ENCODE results near the gene ACTG1.
A peak's percentile ranks its signal among the peaks of the same experiment; 100 is the strongest.

The ACTG1 gene

GRCh38 chr17:81481815-81482505, 30.6 kb downstream of the ACTG1 start:
- no peak for DNase-seq (ENCODE audit: low read depth)
- TF ChIP-seq, protein P1, sequence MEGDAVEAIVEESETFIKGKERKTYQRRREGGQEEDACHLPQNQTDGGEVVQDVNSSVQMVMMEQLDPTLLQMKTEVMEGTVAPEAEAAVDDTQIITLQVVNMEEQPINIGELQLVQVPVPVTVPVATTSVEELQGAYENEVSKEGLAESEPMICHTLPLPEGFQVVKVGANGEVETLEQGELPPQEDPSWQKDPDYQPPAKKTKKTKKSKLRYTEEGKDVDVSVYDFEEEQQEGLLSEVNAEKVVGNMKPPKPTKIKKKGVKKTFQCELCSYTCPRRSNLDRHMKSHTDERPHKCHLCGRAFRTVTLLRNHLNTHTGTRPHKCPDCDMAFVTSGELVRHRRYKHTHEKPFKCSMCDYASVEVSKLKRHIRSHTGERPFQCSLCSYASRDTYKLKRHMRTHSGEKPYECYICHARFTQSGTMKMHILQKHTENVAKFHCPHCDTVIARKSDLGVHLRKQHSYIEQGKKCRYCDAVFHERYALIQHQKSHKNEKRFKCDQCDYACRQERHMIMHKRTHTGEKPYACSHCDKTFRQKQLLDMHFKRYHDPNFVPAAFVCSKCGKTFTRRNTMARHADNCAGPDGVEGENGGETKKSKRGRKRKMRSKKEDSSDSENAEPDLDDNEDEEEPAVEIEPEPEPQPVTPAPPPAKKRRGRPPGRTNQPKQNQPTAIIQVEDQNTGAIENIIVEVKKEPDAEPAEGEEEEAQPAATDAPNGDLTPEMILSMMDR (IDR thresholded peaks at IDR 0.05; ENCODE audit: low read depth, low read length, missing control alignments): no peak
- peak overlapping the region; percentile 40 for H3K4me3 ChIP-seq (ENCODE audit: low read depth, low read length)
- in situ Hi-C loops (cut with HindIII; ENCODE audit: low sequenced_read_pairs): no loop called here

DNA sequence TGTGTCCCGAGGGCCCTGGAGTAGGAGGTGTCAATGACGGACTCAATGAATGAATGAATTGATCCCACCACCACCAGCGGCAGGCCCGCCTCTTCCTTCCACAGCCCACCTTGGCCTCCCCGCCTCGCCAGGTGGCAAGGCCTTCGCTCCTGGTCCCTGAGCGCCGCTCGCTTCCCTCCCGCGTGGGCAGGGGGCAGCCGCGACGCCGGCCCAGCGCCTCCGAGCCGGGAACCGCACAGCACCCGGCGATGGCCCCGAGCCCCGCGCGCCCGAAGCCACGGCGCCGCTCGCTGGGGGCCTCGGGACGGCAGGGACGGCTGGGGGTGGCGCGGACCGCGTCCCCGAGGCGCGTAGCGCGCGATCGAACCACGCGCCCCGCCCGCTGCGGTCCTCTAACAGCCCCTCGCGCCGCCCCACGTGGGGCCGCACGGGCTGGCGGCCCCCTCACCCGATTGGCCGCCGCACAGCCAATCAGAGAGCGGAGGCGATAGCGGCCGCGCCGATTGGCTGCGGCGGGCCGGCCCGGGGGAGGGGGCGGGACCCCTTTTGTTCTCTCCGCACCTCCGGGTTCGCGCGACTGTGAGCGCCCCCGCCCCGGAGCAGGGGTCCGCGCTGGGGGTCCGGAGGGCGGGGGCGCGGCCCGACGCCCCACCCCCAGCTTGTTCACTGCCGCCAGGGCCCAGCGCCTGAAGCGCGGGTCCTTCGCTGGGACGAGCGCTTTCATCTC, 31.4 kb downstream of the ACTG1 start:
- H3K4me3 ChIP-seq (ENCODE audit: low read depth, low read length): peak overlapping the region; percentile 40
- TF ChIP-seq, protein P1 (IDR thresholded peaks at IDR 0.05; ENCODE audit: low read depth, low read length, missing control alignments): no peak
- peak; percentile 11 for DNase-seq (ENCODE audit: low read depth)
- in situ Hi-C loops (cut with HindIII; ENCODE audit: low sequenced_read_pairs): no loop called here

DNA sequence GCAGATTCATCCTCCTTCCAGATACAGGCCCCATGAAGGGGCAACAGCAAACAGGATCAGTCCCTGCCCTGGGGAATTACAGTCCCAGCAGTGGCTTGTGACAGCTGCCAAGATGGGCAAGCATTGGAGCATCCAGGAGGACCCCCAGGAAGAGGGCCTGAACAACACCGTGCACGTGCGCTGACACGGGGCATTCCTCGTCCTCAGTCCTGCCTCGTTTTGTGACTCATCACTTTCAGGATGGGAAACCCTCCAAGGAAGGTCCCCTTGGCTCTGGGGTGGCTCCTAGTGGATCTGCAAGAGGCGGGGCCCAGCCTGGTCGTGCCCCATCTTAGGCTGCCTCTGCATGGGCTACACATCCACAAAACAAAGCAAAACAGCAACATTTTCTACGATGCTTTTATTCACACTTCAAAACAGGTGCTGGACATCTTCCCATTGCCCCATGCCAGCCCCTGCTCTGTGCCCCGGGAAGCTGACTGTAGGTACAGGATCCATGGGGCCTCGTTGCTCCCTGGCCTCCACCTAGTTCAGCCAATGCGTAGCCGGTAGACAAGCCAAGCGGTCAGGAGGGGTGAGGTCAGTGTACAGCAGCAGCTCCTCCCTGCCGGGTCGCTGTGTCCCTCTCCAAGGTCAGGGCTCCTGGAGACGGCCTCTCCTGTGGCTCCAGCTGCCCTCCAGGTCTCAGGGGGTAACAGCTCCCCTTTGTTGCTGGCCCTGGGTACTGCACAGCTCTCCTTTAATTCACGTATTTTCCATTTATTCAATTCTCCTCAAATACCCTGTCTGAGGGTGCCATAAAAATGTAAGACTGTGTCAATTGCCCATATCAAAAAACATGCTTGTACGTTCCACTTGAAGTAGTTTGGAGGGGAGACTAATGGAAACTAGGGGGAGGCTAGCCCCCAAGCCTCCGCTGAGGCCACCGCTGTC, 32.2 kb downstream of the ACTG1 start:
- DNase-seq (ENCODE audit: low read depth): peak; percentile 23
- in situ Hi-C loops (cut with HindIII; ENCODE audit: low sequenced_read_pairs): no loop called here
- TF ChIP-seq, protein P1 (IDR thresholded peaks at IDR 0.05; ENCODE audit: low read depth, low read length, missing control alignments): no peak
- no peak overlapping the region for H3K4me3 ChIP-seq (ENCODE audit: low read depth, low read length)

DNA sequence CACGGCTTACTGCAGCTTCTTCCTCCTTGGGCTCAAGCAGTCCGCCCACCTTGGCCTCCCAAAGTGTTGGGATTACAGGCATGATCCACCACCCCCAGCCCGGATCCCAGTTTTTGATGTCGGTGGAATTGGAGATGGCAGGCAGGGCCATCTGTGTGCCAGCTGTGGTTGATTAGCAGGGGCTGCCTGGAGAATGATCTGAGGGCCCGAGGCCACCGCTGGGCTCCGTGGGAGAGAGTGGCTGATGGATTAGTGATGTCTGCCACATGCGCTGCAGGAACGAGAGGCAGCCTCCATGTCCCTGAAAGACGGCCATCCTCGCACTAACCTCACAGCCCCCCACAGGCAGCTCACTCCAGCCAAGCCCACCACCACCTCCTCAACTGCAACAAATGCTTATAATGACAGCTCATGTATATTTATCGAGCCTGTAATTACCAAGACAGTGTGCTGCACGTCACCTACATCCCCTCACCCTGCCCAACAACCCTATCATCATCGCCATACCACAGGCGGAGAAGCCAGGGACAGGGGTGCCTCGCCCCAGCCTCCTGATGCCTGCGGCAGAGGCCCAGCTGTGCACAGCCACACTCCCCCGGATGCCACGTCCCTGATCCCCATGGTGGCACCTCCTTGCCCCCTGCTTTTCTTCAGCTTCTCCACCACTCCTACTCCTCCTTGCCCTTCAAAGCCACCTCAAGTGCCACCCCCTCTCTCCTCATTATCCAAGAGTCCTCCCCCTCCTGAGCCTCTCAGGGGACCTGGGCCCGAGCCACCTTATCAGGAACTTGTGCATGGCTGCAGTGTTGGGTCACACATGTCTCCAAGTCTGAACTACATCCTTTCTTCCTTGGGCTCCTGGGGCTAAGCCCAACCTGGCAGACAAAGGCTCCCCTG, 33.2 kb downstream of the ACTG1 start:
- in situ Hi-C loops (cut with HindIII; ENCODE audit: low sequenced_read_pairs): no loop called here
- TF ChIP-seq, protein P1 (IDR thresholded peaks at IDR 0.05; ENCODE audit: low read depth, low read length, missing control alignments): no peak
- no peak for DNase-seq (ENCODE audit: low read depth)
- no peak overlapping the region for H3K4me3 ChIP-seq (ENCODE audit: low read depth, low read length)

- in situ Hi-C loops (cut with HindIII; ENCODE audit: low sequenced_read_pairs): no loop called here
- H3K4me3 ChIP-seq (ENCODE audit: low read depth, low read length): no peak overlapping the region
- DNase-seq (ENCODE audit: low read depth): no peak
- TF ChIP-seq, protein P1 (IDR thresholded peaks at IDR 0.05; ENCODE audit: low read depth, low read length, missing control alignments): no peak
These were observed 34.5 kb downstream of the ACTG1 start for GRCh38 chr17:81478119-81478518.
